Neural progenitor cell (in vitro differentiated cells): ENCODE measurements around the gene ARHGEF40.

ENCODE experiments used
- EZH2 ChIP-seq: fragments of 200-600 bp; sonication (generic); IDR thresholded peaks from 2 replicates; pipeline ENCODE4 v1.6.1; 2017; ENCODE audit warnings: antibody characterized with exemption, mild to moderate bottlenecking, moderate library complexity
- TF ChIP-seq, protein P1 (sequence below): fragments of 200-600 bp; sonication (generic); IDR thresholded peaks from 2 replicates; pipeline ENCODE4 v1.5.1; 2017; ENCODE audit warnings: antibody characterized with exemption, mild to moderate bottlenecking

- TF ChIP-seq, protein P1, sequence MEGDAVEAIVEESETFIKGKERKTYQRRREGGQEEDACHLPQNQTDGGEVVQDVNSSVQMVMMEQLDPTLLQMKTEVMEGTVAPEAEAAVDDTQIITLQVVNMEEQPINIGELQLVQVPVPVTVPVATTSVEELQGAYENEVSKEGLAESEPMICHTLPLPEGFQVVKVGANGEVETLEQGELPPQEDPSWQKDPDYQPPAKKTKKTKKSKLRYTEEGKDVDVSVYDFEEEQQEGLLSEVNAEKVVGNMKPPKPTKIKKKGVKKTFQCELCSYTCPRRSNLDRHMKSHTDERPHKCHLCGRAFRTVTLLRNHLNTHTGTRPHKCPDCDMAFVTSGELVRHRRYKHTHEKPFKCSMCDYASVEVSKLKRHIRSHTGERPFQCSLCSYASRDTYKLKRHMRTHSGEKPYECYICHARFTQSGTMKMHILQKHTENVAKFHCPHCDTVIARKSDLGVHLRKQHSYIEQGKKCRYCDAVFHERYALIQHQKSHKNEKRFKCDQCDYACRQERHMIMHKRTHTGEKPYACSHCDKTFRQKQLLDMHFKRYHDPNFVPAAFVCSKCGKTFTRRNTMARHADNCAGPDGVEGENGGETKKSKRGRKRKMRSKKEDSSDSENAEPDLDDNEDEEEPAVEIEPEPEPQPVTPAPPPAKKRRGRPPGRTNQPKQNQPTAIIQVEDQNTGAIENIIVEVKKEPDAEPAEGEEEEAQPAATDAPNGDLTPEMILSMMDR = no peak
- no peak for TF ChIP-seq EZH2
Observed at GRCh38 chr14:21096438-21096837, 26.3 kb downstream of the ARHGEF40 start.
